DND-41 (cell line): ENCODE measurements around the gene NTF4.
"Not testable (repeated sequence)": the region's sequence is repeated elsewhere in the genome, so short reads cannot be mapped to it uniquely, and the experiment has no call there.

ENCODE experiments used
- ATAC-seq: fragments of 200-7000 bp; cut with Tn5 transposase; 3 replicates; pipeline ENCODE4 v1.9.1; 2021; ENCODE audit warnings: low read depth; ENCODE audit not compliant: insufficient read depth
- DNase-seq: peaks from one replicate; pipeline ENCODE4 v3.0.0-alpha.2; 2020
- H2AFZ ChIP-seq: 2 replicates; pipeline ENCODE4 v1.6.0; 2012; ENCODE audit warnings: low read depth, low read length
- H3K27ac ChIP-seq: 2 replicates; pipeline ENCODE4 v1.5.1; 2012; ENCODE audit warnings: low read length, inconsistent platforms
- H3K27me3 ChIP-seq: fragments of 200-600 bp; sonication (generic); 2 replicates; pipeline ENCODE4 v1.6.0; 2012; ENCODE audit warnings: low read length, mild to moderate bottlenecking, inconsistent platforms; ENCODE audit not compliant: insufficient read depth, poor library complexity
- H3K36me3 ChIP-seq: 2 replicates; pipeline ENCODE4 v1.5.1; 2012; ENCODE audit warnings: low read length, inconsistent platforms; ENCODE audit not compliant: insufficient read depth
- H3K4me1 ChIP-seq: 2 replicates; pipeline ENCODE4 v1.5.1; 2012; ENCODE audit warnings: mild to moderate bottlenecking, low read length; ENCODE audit not compliant: insufficient read depth
- H3K4me2 ChIP-seq: 2 replicates; pipeline ENCODE4 v1.6.0; 2012; ENCODE audit warnings: mild to moderate bottlenecking, moderate library complexity, low read length, inconsistent platforms; ENCODE audit not compliant: insufficient read depth
- H3K4me3 ChIP-seq, 2 experiments: fragments of 200-600 bp in 1 of 2; shearing (Covaris generic) in 1 of 2; 2 replicates each; pipeline ENCODE4 v1.5.1; 2012 to 2016; ENCODE audit warnings: inconsistent platforms in 2 of 2, low read length in 2 of 2, mild to moderate bottlenecking in 2 of 2, low read depth in 1 of 2, moderate library complexity in 1 of 2
- H3K79me2 ChIP-seq: 2 replicates; pipeline ENCODE4 v1.6.0; 2012; ENCODE audit warnings: low read length, inconsistent platforms; ENCODE audit not compliant: insufficient read depth
- H3K9ac ChIP-seq: 2 replicates; pipeline ENCODE4 v1.6.0; 2012; ENCODE audit warnings: low read depth, mild to moderate bottlenecking, inconsistent platforms, low read length, moderate library complexity
- H3K9me3 ChIP-seq: 2 replicates; pipeline ENCODE4 v1.5.1; 2012; ENCODE audit warnings: low read length, moderate library complexity, mild to moderate bottlenecking, inconsistent platforms; ENCODE audit not compliant: insufficient read depth, severe bottlenecking
- H4K20me1 ChIP-seq: 2 replicates; pipeline ENCODE4 v1.6.0; 2012; ENCODE audit warnings: low read length; ENCODE audit not compliant: insufficient read depth
- CTCF ChIP-seq: IDR thresholded peaks from 2 replicates; pipeline ENCODE4 v1.5.1; 2012; ENCODE audit warnings: borderline replicate concordance, low read length, moderate library complexity, mild to moderate bottlenecking; ENCODE audit not compliant: poor library complexity, severe bottlenecking; ENCODE audit errors: extremely low read depth
- EZH2 ChIP-seq: IDR thresholded peaks from 3 replicates; pipeline ENCODE4 v1.6.1; 2012; ENCODE audit warnings: borderline replicate concordance, low read depth, mild to moderate bottlenecking, moderate library complexity, low read length, inconsistent platforms; ENCODE audit not compliant: severe bottlenecking

The NTF4 gene

GRCh38 chr19:49024233-49024632 lies 40.4 kb downstream of the NTF4 start, which contains the start of gene CGB3:
Gene CGB3 (minus strand): TSS chr19:49024333. CDS start chr19:49023971, 362 bp downstream.
- H3K27ac ChIP-seq, H4K20me1 ChIP-seq, H2AFZ ChIP-seq, H3K4me2 ChIP-seq, H3K27me3 ChIP-seq, H3K4me1 ChIP-seq, H3K9me3 ChIP-seq, ATAC-seq, DNase-seq, H3K9ac ChIP-seq, H3K79me2 ChIP-seq, H3K36me3 ChIP-seq, H3K4me3 ChIP-seq: not testable (repeated sequence)

GRCh38 chr19:49022116-49022515 lies 42.5 kb downstream of the NTF4 start:
- Histone ChIP-seq H4K20me1 (no peaks in the 10 kb centered on the region; the same call in 1 of the 2 replicates), H3K4me2 (no peak overlapping the region), H3K27ac (no peak overlapping the region), H3K9me3 (no peaks in the 10 kb centered on the region), H3K9ac (no peak overlapping the region), H3K4me3 (no peak overlapping the region), H3K79me2 (no peaks in the 10 kb centered on the region), H3K36me3 (no peaks in the 10 kb centered on the region), H3K4me1 (peaks cover 3% of the 10 kb centered on the region; the same call in 1 of the 2 replicates), H3K27me3 (peaks cover 3% of the 10 kb centered on the region), H2AFZ (no peak overlapping the region)
- ATAC-seq: no peak
- no peak for TF ChIP-seq EZH2
- no peak for TF ChIP-seq CTCF
- no peak for DNase-seq

GRCh38 chr19:49020931-49021895 lies 43.4 kb downstream of the NTF4 start:
- Histone ChIP-seq H3K9me3 (no peaks in the 10 kb centered on the region), H3K9ac (no peak overlapping the region)

More at GRCh38 chr19:49020931-49021895, 43.4 kb downstream of the NTF4 start:
- H3K36me3 ChIP-seq: peaks cover 4% of the 10 kb centered on the region
- H3K27me3 ChIP-seq: peaks cover 3% of the 10 kb centered on the region
- peaks cover 2% of the 10 kb centered on the region; the same call in 1 of the 2 replicates for H4K20me1 ChIP-seq
- ATAC-seq (0 out of 3 replicates have a peak, but pooled peaks have one; percentile 13), DNase-seq (no peak)
- no peak overlapping the region for H2AFZ ChIP-seq
- TF ChIP-seq CTCF (no peak), EZH2 (no peak)
- H3K4me3 ChIP-seq: no peak overlapping the region
- H3K79me2 ChIP-seq: no peaks in the 10 kb centered on the region
- H3K27ac ChIP-seq: no peak overlapping the region
- peaks cover 3% of the 10 kb centered on the region; the same call in 1 of the 2 replicates for H3K4me1 ChIP-seq
- no peak overlapping the region for H3K4me2 ChIP-seq
